RWPE1 (cell line): ENCODE measurements around the gene RTN4RL1.
A peak's percentile ranks its signal among the peaks of the same experiment; 100 is the strongest.

Experiments used
- CTCF ChIA-PET: fragments of 350-600 bp; sonication (Branson Sonifier 250); formaldehyde crosslinking; extraction: SDS; loops from one replicate; lab custom pipeline; 2021; lab: Yijun Ruan, JAX
- POLR2A ChIA-PET: fragments of 400-600 bp; formaldehyde crosslinking; extraction: SDS; loops from one replicate; lab custom pipeline; 2020; ENCODE audit warnings: antibody characterized with exemption; ENCODE audit not compliant: low non-redundant PET; lab: Yijun Ruan, JAX
- DNase-seq: peaks from one replicate; pipeline ENCODE4 v3.0.0; 2012; ENCODE audit warnings: low spot score
- H3K27ac ChIP-seq: fragments of 450-650 bp; 2 replicates; pipeline ENCODE4 v1.5.1; 2017
- CTCF ChIP-seq: fragments of 450-650 bp; conservative IDR thresholded peaks from 2 replicates; pipeline ENCODE4 v1.5.1; 2017; ENCODE audit warnings: low read depth, mild to moderate bottlenecking

Gene RTN4RL1

GRCh38 chr17:2059547-2060384 is 34.6 kb upstream of the RTN4RL1 start:
- H3K27ac ChIP-seq = peak overlapping the region; percentile 36
- CTCF ChIA-PET = interaction anchor here (0.6 to 2.7 kb wide), 3 partner anchors 110 to 185 kb away, joined by 3 to 31 read pairs (median 4); no protein-coding TSS in a partner anchor

GRCh38 chr17:2058586-2059546 is 33.7 kb upstream of the RTN4RL1 start:
- H3K27ac ChIP-seq = peak overlapping the region; percentile 36
- POLR2A ChIA-PET = no interaction called here
- DNase-seq = no peak
- peak; percentile 43; the same call in 1 of the 2 replicates for TF ChIP-seq CTCF
- CTCF ChIA-PET = interaction anchor here (0.6 to 2.7 kb wide), 10 partner anchors 14 to 663 kb away, joined by 3 to 31 read pairs (median 3); no protein-coding TSS in a partner anchor

More at GRCh38 chr17:2059547-2060384, 34.6 kb upstream of the RTN4RL1 start:
- POLR2A ChIA-PET = no interaction called here
- no peak for TF ChIP-seq CTCF
- no peak for DNase-seq

GRCh38 chr17:2057760-2058585 is 32.8 kb upstream of the RTN4RL1 start:
- no peak overlapping the region for H3K27ac ChIP-seq
- ChIA-PET CTCF (interaction anchor here (0.6 to 2.7 kb wide), 7 partner anchors 150 to 331 kb away, joined by 3 to 31 read pairs (median 4); no protein-coding TSS in a partner anchor), POLR2A (no interaction called here)
- no peak for DNase-seq
- TF ChIP-seq CTCF = no peak

- ChIA-PET POLR2A (no interaction called here), CTCF (interaction anchor here (0.6 to 2.7 kb wide), 4 partner anchors 175 to 210 kb away, joined by 3 to 31 read pairs (median 6); no protein-coding TSS in a partner anchor)
- H3K27ac ChIP-seq = no peak overlapping the region
- TF ChIP-seq CTCF = no peak
- no peak for DNase-seq
These were observed 32.1 kb upstream of the RTN4RL1 start for GRCh38 chr17:2057175-2057759.

- CTCF ChIA-PET = interaction anchor here (0.6 to 3.4 kb wide), 5 partner anchors 188 to 729 kb away, joined by 3 to 84 read pairs (median 5); no protein-coding TSS in a partner anchor
- no peak for TF ChIP-seq CTCF
- no peak for DNase-seq
- no peak overlapping the region for H3K27ac ChIP-seq
- POLR2A ChIA-PET = no interaction called here
These were observed 31.4 kb upstream of the RTN4RL1 start for GRCh38 chr17:2056206-2057174.
